GM12892 (cell line): ENCODE data around the gene DNAJC3.

ENCODE experiments used
- POLR2A ChIP-seq: IDR thresholded peaks from 2 replicates; pipeline ENCODE4 v1.6.1; 2011; ENCODE audit warnings: low read depth, low read length, control low read depth
- POLR2AphosphoS5 ChIP-seq: IDR thresholded peaks from 2 replicates; pipeline ENCODE4 v1.6.1; 2011; ENCODE audit warnings: low read depth, low read length, control low read depth

GRCh38 chr13:95650696-95651095 is 26.2 kb upstream of the DNAJC3 start:
- no peak for TF ChIP-seq POLR2A
- TF ChIP-seq POLR2AphosphoS5, result no peak
